ENCODE measurements around the gene ADAM29. TPM values are rescaled to one million over a fixed set of nuclear protein-coding genes. Genes with fewer than 3 reads are reported as not detected.

The ADAM29 gene
- polyA plus RNA-seq, 1 experiment: not detected

GRCh38 chr4:174874898-174875297 is 43.3 kb upstream of the ADAM29 start:
- H3K27me3 ChIP-seq (ENCODE audit: control insufficient read depth, insufficient read depth, low read length): no peaks in the 10 kb centered on the region
- peaks cover 8% of the 10 kb centered on the region for H3K9me3 ChIP-seq (ENCODE audit: control insufficient read depth, insufficient read depth, low read length)
- H3K4me3 ChIP-seq (ENCODE audit: low read depth, low read length): no peak overlapping the region
- ChIA-PET CTCF (no interaction called here), POLR2A (no interaction called here)
- H3K27ac ChIP-seq (ENCODE audit: low read depth, low read length): no peak overlapping the region
- no peak for DNase-seq (ENCODE audit: low read depth, low spot score)
- TF ChIP-seq CTCF (IDR thresholded peaks at IDR 0.05; ENCODE audit: low read depth, low read length): no peak

- no peak overlapping the region for H3K4me3 ChIP-seq (ENCODE audit: low read depth, low read length)
- CTCF ChIA-PET: no interaction called here
Measured at GRCh38 chr4:174880001-174880400, 38.2 kb upstream of the ADAM29 start.

GRCh38 chr4:174882317-174882992 is 35.7 kb upstream of the ADAM29 start:
- no peak for TF ChIP-seq CTCF (IDR thresholded peaks at IDR 0.05; ENCODE audit: low read depth, low read length)
- H3K27ac ChIP-seq (ENCODE audit: low read depth, low read length): no peak overlapping the region
- peaks cover 6% of the 10 kb centered on the region for H3K9me3 ChIP-seq (ENCODE audit: control insufficient read depth, insufficient read depth, low read length)
- CTCF ChIA-PET: no interaction called here
- no peak for DNase-seq (ENCODE audit: low read depth, low spot score)
- H3K4me3 ChIP-seq (ENCODE audit: low read depth, low read length): no peak overlapping the region
- POLR2A ChIA-PET: no interaction called here
- H3K27me3 ChIP-seq (ENCODE audit: control insufficient read depth, insufficient read depth, low read length): no peaks in the 10 kb centered on the region

More at GRCh38 chr4:174880001-174880400, 38.2 kb upstream of the ADAM29 start:
- DNase-seq (ENCODE audit: low read depth, low spot score): no peak
- Histone ChIP-seq H3K27me3 (ENCODE audit: control insufficient read depth, insufficient read depth, low read length) (no peaks in the 10 kb centered on the region), H3K9me3 (ENCODE audit: control insufficient read depth, insufficient read depth, low read length) (peaks cover 8% of the 10 kb centered on the region), H3K27ac (ENCODE audit: low read depth, low read length) (no peak overlapping the region)
- POLR2A ChIA-PET: no interaction called here
- no peak for TF ChIP-seq CTCF (IDR thresholded peaks at IDR 0.05; ENCODE audit: low read depth, low read length)

- TF ChIP-seq CTCF (IDR thresholded peaks at IDR 0.05; ENCODE audit: low read depth, low read length): no peak
- H3K9me3 ChIP-seq (ENCODE audit: control insufficient read depth, insufficient read depth, low read length): peaks cover 3% of the 10 kb centered on the region; the same call in 1 of the 2 replicates
- ChIA-PET CTCF (no interaction called here), POLR2A (no interaction called here)
- H3K27me3 ChIP-seq (ENCODE audit: control insufficient read depth, insufficient read depth, low read length): no peaks in the 10 kb centered on the region
- DNase-seq (ENCODE audit: low read depth, low spot score): no peak
- no peak overlapping the region for H3K27ac ChIP-seq (ENCODE audit: low read depth, low read length)
- no peak overlapping the region for H3K4me3 ChIP-seq (ENCODE audit: low read depth, low read length)
Measured at GRCh38 chr4:174907508-174907907, 10.7 kb upstream of the ADAM29 start.

GRCh38 chr4:174910271-174910670 is 7.9 kb upstream of the ADAM29 start:
- CTCF ChIA-PET: no interaction called here
- H3K27ac ChIP-seq (ENCODE audit: low read depth, low read length): no peak overlapping the region
- peaks cover 3% of the 10 kb centered on the region; the same call in 1 of the 2 replicates for H3K9me3 ChIP-seq (ENCODE audit: control insufficient read depth, insufficient read depth, low read length)
- POLR2A ChIA-PET: no interaction called here
- H3K4me3 ChIP-seq (ENCODE audit: low read depth, low read length): no peak overlapping the region
- no peak for TF ChIP-seq CTCF (IDR thresholded peaks at IDR 0.05; ENCODE audit: low read depth, low read length)
- DNase-seq (ENCODE audit: low read depth, low spot score): no peak
- H3K27me3 ChIP-seq (ENCODE audit: control insufficient read depth, insufficient read depth, low read length): no peaks in the 10 kb centered on the region
